ENCODE results near the gene AGPAT3.
"Not testable (repeated sequence)": the region's sequence is repeated elsewhere in the genome, so short reads cannot be mapped to it uniquely, and the experiment has no call there.

The AGPAT3 gene

DNA sequence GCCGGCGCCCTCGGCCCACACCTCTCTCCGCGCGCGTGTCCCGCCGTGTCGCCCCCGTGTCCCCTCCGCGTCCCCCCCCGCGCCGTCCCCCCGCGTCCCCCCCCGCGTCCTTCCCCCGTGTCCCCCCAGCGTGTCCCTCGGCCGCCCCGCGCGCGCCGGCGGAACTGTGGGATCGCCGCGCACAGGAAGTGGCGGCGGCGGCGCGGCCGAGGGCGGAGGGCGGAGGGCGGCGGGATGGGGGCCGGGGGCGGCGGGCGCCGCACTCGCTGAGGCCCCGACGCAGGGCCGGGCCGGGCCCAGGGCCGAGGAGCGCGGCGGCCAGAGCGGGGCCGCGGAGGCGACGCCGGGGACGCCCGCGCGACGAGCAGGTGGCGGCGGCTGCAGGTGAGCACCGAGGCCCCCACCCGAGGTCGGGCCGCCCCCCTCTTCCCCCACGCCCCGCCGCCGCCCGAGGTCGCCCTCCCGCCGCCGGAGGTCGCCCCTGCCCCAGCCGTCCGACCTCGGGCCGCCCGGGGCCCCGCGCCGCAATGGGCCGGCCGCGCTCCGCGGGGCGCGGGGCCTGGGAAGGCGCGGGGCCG lies at the start of gene AGPAT3:
TSS of gene AGPAT3 (plus strand) at position 262 of the 578 bp plus-strand sequence. CDS start 94,459 bp downstream, outside the sequence.
- DNase-seq (ENCODE audit: low read depth) = no peak

- no peak for DNase-seq (ENCODE audit: low read depth)
Observed at GRCh38 chr21:43815991-43816390, 49.0 kb upstream of the AGPAT3 start.

GRCh38 chr21:43816611-43817071 lies 48.4 kb upstream of the AGPAT3 start:
- DNase-seq (ENCODE audit: low read depth) = no peak

DNA sequence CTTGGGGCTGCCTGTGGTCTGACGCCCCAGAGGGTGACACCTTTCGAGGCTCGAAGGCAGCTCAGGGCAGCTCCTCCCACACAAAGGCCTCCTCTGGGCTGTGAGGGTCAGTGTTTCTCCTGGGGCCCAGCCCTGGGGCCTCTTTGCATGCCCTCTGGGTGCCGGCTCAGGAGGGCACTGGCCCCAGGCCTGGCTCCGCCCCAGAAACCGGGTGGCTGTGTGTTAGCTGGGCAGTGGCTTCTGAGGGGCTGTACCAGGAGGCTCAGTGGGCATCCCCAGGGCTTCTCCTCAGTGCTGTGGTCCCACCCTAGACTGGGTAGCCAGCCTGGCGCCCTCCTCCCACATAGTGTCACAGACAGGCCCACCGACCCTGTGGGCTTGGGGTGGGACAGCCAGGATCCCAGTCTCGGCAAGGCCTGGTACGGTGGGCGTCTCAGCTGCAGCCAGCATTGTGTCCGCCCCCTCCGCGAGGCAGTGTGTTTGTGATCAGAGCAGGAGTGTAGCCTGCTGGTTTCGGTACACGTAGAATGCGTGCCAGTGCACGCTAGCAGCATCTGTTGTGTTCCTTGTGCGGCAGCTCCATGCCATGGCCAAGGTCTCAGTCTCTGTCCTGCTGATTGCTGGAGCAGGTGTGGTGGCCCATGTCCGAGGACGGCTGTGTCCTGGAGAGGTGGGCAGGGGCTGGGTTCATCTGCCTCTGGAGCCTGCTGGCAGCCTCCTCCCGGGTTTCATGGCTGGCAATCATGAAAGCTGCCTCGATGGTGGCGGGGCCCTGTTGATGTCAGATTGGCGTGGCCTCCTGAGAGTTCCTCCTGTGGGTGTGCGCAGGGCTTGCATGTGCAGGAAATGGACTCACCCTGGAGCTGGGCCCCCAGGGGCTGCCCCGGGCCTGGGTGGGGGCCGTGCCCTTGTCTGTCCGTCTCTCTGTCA lies 47.6 kb upstream of the AGPAT3 start:
- DNase-seq (ENCODE audit: low read depth) = no peak

DNA sequence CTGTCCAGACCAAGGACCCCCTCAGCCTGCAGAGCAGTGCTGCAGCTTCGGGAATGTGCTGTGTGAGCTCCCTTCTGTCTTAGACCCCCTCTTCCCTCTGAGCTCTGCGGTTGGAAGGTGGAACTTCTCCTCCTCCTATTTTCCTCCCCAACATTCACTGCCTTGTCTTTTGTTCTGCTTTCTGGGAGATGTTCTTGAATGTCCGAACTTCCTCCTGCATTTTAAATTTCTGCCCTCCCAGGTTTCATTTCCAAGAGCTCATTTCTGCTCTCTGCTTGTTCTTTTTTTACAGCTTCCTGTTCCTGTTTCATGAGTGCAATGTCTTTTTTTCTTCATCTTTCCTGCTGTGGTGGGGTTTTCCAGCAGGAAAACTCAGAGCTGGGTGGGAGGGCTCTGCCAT lies 46.3 kb upstream of the AGPAT3 start:
- no peak for DNase-seq (ENCODE audit: low read depth)

DNA sequence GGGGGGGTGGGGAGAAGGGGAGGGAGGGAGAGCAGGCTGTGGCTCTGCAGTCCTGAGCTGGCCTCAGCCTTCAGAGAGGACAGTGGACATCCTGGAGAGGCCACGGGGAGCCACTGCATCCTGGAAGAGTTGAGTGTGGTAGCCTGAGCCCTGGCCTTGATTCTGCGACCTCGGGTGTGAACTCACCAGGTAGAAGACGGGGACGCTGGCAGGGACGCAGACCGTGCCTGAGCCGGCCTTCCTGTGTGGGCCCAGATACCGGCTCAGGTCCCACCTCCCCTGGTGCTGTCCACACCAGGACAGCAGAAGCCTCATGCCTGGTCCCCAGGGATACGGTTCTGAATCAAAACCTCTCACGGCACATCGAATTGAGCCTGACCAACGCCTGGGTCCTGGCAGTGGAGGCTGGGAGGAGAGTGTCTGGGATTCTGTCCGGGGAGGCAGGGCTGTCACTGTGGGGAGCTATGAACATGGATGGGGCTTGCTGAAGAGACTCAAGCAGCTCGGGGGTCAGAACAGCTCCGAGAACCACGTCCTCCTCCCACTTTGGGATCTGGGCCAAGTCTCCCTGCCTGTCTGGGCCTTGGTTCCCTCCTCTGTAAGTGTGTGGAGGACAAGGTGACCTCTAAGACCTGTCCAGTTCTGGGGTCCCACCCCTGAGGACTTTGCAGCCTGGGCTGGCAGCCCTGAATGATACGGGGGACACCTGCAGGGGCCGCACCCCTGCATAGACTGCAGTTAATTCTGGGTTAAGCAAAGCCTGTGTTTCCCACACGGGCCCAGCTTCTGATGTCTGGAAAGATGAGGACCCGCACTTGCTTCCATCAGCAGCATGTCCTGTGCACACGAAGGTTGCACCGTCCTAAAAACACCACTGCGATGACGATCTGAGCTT lies 45.3 kb upstream of the AGPAT3 start:
- no peak for DNase-seq (ENCODE audit: low read depth)

DNA sequence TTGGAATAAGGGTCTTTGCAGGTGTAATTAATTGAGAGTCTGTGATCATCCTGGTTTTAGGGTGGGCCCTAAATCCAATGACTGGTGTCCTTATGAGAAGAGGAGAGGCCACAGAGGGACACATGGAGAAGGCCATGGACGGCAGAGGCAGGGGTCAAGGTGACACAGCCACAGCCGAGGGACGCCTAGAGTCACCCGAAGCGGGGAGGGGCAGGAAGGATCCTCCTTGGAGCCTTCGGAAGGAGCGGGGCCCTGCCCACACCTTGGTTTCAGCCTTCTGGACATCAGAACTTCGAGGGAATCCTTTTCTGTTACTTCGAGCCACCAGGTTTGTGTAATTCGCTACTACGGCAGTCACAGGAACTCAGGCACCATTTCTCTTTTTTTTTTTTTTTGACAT lies 44.6 kb upstream of the AGPAT3 start:
- DNase-seq (ENCODE audit: low read depth) = no peak

DNA sequence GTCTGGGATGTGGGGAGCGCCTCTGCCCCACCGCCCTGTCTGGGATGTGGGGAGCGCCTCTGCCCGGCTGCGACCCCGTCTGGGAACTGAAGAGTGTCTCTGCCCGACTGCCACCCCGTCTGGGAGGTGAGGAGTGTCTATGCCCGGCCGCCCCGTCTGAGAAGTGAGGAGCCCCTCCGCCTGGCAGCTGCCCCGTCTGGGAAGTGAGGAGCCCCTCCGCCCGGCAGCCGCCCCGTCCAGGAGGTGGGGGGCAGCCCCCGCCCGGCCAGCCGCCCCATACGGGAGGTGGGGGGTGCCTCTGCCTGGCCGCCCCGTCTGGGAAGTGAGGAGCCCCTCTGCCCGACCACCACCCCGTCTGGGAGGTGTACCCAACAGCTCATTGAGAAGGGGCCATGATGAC lies 42.9 kb upstream of the AGPAT3 start:
- DNase-seq (ENCODE audit: low read depth) = not testable (repeated sequence)

- not testable (repeated sequence) for DNase-seq (ENCODE audit: low read depth)
Observed at GRCh38 chr21:43822741-43823140, 42.3 kb upstream of the AGPAT3 start.

- DNase-seq (ENCODE audit: low read depth) = no peak
Observed at GRCh38 chr21:43824333-43825241, 40.4 kb upstream of the AGPAT3 start.

DNA sequence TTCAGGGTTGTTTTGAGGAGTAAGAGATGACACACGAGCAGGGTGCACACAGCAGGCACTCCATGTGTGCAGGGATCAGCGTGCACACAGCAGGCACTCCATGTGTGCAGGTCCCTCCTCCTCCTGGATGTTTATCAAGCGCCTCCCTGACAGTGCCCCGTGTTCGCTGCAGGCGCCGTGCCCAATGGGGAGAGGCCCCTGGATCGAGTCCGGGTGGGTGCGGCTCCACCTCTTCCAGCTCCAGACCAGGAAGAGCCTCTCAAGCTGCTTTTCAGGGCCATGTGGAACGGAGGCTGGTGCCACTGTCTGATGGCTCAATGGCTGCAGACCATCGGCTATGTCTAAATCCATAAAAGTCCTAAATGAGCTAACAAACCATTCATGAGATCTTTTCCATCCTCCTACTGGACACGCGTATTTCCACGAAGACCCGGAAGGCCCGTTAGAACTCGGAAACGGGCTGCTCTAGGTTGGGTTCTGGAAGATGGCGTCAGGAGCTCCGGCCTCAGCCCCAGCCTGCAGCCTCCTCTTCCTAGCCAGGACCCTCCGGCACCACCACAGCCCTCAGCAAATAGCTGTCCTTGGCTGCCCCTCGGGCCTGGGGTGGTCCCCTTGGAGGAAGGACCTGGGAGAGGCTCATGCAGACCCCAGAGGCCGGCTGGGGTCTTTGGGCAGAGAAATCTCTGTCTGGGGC lies 39.6 kb upstream of the AGPAT3 start:
- DNase-seq (ENCODE audit: low read depth) = no peak

GRCh38 chr21:43825936-43826622 lies 38.9 kb upstream of the AGPAT3 start:
- no peak for DNase-seq (ENCODE audit: low read depth)

DNA sequence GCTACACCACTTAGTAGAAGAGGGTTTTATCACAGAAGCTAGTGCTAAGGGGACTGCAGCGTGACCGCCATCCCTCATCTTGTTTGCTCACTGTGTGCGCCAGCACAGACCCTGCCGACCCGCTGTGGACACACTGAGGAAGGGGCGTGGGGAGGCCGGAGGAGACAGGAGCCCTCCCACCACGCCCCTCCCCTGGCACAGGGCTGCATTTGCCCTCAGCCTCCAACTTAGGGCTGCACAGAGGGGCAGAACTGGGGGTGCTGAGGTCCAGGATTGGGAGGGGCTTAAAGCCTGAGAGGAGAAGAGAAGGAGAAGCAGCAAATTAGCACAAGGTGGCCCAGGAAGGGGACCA lies 38.4 kb upstream of the AGPAT3 start:
- no peak for DNase-seq (ENCODE audit: low read depth)

DNA sequence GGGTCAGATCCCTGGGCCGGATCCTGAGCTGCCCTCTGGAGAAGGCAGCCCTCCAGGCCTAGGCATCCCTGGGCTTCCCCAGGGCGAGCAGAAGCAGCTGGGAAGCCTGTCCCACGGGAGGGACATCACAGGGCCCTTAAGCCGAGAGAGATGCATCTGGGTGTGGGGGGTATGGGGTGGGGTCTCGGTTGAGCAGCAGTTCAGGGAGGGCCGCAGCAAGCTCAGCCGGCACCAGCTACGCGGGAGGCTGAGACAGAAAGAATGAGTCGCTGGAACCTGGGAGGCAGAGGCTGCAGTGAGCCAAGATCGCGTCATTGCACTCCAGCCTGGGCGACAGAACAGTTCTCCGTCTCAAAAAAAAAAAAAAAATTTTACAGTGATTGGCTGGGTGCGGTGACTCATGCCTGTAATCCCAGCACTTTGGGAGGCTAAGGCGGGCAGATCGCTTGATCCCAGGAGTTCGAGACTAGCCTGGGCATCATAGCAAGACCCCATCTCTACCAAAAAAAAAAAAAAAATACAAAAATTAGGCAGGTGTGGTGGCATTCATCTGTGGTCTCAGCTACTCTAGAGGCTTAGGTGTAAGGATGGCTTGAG lies 37.9 kb upstream of the AGPAT3 start:
- DNase-seq (ENCODE audit: low read depth) = no peak

GRCh38 chr21:43829161-43829560 lies 35.9 kb upstream of the AGPAT3 start:
- DNase-seq (ENCODE audit: low read depth) = no peak

DNA sequence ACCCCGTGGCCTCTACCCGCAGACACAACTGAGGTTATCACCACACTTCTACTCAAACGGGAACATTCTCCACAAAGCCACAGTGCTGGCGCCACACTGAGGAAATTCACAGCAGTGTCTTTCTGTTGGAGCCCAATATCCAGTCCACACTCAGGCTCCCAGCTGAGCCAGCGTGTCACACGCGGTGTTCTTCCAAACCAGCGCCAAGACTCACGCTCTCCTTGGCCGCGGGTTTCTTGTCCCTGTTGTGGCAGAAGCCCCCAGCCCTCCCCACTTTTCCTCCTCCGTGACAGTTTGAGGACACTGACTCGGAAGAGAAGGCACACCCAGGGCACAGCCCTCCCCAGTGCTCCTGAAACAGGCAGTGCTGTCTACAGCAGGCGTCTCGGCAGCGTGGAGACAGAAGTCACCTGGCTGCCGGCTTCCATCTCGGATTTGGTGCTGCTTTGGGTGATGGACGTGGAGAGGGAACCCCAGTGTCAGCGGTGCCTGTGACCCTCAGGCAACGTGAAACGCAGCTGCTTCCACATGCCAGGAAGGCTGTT lies 35.4 kb upstream of the AGPAT3 start:
- DNase-seq (ENCODE audit: low read depth) = no peak

DNA sequence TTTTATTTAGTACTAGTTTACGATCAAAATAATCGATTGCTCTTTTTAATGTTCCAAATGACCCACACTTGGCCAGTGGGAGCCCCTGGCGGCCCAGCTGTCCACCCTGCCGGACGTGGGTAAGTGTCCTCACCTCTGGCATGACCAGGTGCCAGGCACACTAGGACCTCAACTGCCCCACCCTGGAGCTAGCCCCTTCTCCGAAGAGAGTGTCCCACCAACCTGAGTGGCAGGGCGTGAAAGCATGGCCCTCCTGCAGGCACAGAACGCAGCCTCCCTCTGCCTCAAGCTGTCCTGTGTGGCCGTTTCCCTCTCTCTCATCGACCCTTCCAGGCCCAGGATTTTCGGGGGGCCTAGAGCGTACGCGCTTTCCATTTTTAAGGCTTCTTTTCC lies 32.9 kb upstream of the AGPAT3 start:
- DNase-seq (ENCODE audit: low read depth) = no peak

- no peak for DNase-seq (ENCODE audit: low read depth)
Observed at GRCh38 chr21:43832648-43833047, 32.4 kb upstream of the AGPAT3 start.

GRCh38 chr21:43834146-43834905 lies 30.7 kb upstream of the AGPAT3 start:
- DNase-seq (ENCODE audit: low read depth) = peak; percentile 89

All from CMK (cell line).